Glutamatergic neuron (in vitro differentiated cells): Measurements from ENCODE around the gene SPATA3. TPM values are rescaled to one million over a fixed set of nuclear protein-coding genes. Genes with fewer than 3 reads are reported as not detected.

ENCODE experiments used
- DNase-seq: peaks from one replicate; pipeline ENCODE4 v3.0.0; 2022
- H3K27ac Mint-ChIP-seq: one replicate; pipeline ENCODE4 v1.8.0; 2020; ENCODE audit warnings: mild to moderate bottlenecking, mixed read lengths, inconsistent platforms; ENCODE audit not compliant: unreplicated experiment
- H3K27me3 Mint-ChIP-seq: one replicate; pipeline ENCODE4 v1.8.0; 2020; ENCODE audit warnings: mild to moderate bottlenecking, moderate library complexity, mixed read lengths, inconsistent platforms; ENCODE audit not compliant: unreplicated experiment
- H3K36me3 Mint-ChIP-seq: one replicate; pipeline ENCODE4 v1.8.0; 2020; ENCODE audit warnings: mild to moderate bottlenecking, mixed read lengths, inconsistent platforms; ENCODE audit not compliant: unreplicated experiment
- H3K4me1 Mint-ChIP-seq: one replicate; pipeline ENCODE4 v1.8.0; 2020; ENCODE audit warnings: mild to moderate bottlenecking, low read depth, mixed read lengths, inconsistent platforms; ENCODE audit not compliant: unreplicated experiment
- H3K4me3 Mint-ChIP-seq: one replicate; pipeline ENCODE4 v1.8.0; 2020; ENCODE audit warnings: mild to moderate bottlenecking, mixed read lengths, inconsistent platforms; ENCODE audit not compliant: unreplicated experiment
- H3K9me3 Mint-ChIP-seq: one replicate; pipeline ENCODE4 v1.8.0; 2020; ENCODE audit warnings: mild to moderate bottlenecking, moderate library complexity, mixed read lengths, inconsistent platforms; ENCODE audit not compliant: unreplicated experiment
- CTCF ChIP-seq: fragments of 200-600 bp; sonication (generic); IDR thresholded peaks from one replicate; pipeline ENCODE4 v1.5.0; 2021; ENCODE audit not compliant: partially characterized antibody, unreplicated experiment
- total RNA-seq: library from RNA; stranded (reverse); fragmentation: NEBNext Ultra II Directional; extraction: Animal tissue kit (Norgen Biotek cat#: 25700); gene quantifications from one replicate; pipeline ENCODE4 v1.2.1, GENCODE V29; 2021; ENCODE audit not compliant: unreplicated experiment

SPATA3 gene
- total RNA-seq, 1 donor from 2014 or later = not detected

DNA sequence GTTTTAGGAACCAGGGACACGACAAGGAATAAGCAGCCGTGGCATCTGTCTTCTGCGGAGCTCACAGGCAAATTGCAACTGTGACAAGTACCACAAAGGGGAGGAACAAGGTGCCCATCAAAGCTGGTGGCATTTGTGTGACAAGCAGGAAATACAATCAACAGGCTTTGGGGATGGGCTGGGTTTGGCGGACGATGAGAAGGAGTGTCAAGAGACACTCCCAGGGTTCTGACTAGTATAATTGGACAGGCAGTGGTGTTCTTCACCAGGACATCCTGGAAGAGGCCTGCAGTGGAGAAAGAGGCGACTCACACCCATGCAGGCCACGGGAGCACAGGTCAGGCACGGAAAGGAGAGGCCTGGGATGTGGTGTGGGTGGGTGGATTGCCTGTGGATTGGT lies 14.2 kb upstream of the SPATA3 start:
- DNase-seq = no peak
- peaks cover 6% of the 10 kb centered on the region for H3K4me1 Mint-ChIP-seq
- H3K27me3 Mint-ChIP-seq = peaks cover 3% of the 10 kb centered on the region
- no peaks in the 10 kb centered on the region for H3K36me3 Mint-ChIP-seq
- H3K4me3 Mint-ChIP-seq = no peak overlapping the region
- no peak for TF ChIP-seq CTCF
- H3K27ac Mint-ChIP-seq = no peak overlapping the region
- no peaks in the 10 kb centered on the region for H3K9me3 Mint-ChIP-seq

- no peaks in the 10 kb centered on the region for H3K9me3 Mint-ChIP-seq
- no peak for DNase-seq
- no peak overlapping the region for H3K27ac Mint-ChIP-seq
- H3K4me3 Mint-ChIP-seq = no peak overlapping the region
- H3K4me1 Mint-ChIP-seq = peaks cover 6% of the 10 kb centered on the region
- no peaks in the 10 kb centered on the region for H3K36me3 Mint-ChIP-seq
- H3K27me3 Mint-ChIP-seq = peaks cover 3% of the 10 kb centered on the region
- no peak for TF ChIP-seq CTCF
Observed at GRCh38 chr2:230982126-230982525, 13.8 kb upstream of the SPATA3 start.

- H3K36me3 Mint-ChIP-seq = no peaks in the 10 kb centered on the region
- H3K27ac Mint-ChIP-seq = no peak overlapping the region
- peaks cover 3% of the 10 kb centered on the region for H3K27me3 Mint-ChIP-seq
- no peaks in the 10 kb centered on the region for H3K9me3 Mint-ChIP-seq
- DNase-seq = no peak
- H3K4me3 Mint-ChIP-seq = no peak overlapping the region
- peaks cover 6% of the 10 kb centered on the region for H3K4me1 Mint-ChIP-seq
- no peak for TF ChIP-seq CTCF
Observed at GRCh38 chr2:230982528-230982927, 13.4 kb upstream of the SPATA3 start.

- H3K36me3 Mint-ChIP-seq = no peaks in the 10 kb centered on the region
- H3K4me1 Mint-ChIP-seq = peaks cover 6% of the 10 kb centered on the region
- no peak overlapping the region for H3K4me3 Mint-ChIP-seq
- H3K27ac Mint-ChIP-seq = no peak overlapping the region
- TF ChIP-seq CTCF = no peak
- peaks cover 3% of the 10 kb centered on the region for H3K27me3 Mint-ChIP-seq
- no peaks in the 10 kb centered on the region for H3K9me3 Mint-ChIP-seq
- DNase-seq = no peak
Observed at GRCh38 chr2:230983566-230983965, 12.4 kb upstream of the SPATA3 start.

DNA sequence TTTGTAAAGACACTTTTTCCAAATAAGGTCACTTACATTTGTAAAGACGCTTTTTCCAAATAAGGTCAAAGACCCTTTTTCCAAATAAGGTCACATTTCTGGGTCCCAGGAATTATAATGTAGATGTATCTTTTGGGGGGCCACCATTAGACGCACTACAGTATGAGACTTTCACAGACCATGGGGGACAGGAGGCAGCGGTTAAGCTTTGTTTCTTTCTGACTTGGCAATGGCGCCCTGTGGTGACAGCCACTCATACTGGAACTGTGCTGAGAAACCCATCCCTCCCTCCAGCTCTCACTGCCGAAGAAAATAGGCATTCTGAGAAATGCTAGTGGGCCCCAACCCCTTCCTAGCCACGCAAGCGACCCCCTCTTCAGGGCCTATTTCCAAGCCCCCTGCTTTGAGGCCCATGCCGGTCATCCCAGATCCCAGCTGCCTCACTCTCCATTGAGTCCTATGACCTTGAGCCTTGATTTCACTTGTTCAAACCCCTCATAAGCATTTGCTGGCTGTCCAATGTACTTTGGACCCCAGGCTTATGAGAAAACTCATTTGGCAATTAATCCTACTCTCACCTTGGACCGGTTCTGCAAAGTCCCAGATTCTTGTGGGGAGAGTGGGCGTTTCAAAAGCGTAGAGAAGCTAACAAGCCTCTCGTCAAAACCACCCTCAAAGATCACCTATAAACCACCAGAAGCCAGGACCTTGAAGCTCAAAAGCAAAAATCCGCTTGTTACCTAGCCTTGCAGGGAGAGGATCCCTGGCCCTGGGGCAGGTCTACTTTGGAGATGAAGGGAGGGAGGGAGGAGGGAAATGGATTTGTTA lies 11.3 kb upstream of the SPATA3 start:
- DNase-seq = no peak
- H3K27me3 Mint-ChIP-seq = no peaks in the 10 kb centered on the region
- peaks cover 6% of the 10 kb centered on the region for H3K4me1 Mint-ChIP-seq
- no peaks in the 10 kb centered on the region for H3K9me3 Mint-ChIP-seq
- H3K27ac Mint-ChIP-seq = no peak overlapping the region
- no peaks in the 10 kb centered on the region for H3K36me3 Mint-ChIP-seq
- no peak for TF ChIP-seq CTCF
- no peak overlapping the region for H3K4me3 Mint-ChIP-seq
